ENCODE measurements around the gene OSCP1. TPM values are rescaled to one million over a fixed set of nuclear protein-coding genes. Genes with fewer than 3 reads are reported as not detected.
A peak's percentile ranks its signal among the peaks of the same experiment; 100 is the strongest.
"Not testable (repeated sequence)": the region's sequence is repeated elsewhere in the genome, so short reads cannot be mapped to it uniquely, and the experiment has no call there.

OSCP1 gene
- total and polyA plus RNA-seq, 8 donors = 9.3 to 23.4 (median 14.5) TPM

GRCh38 chr1:36480161-36480560 lies 29.9 kb upstream of the OSCP1 start:
- Histone ChIP-seq H3K27ac (peak overlapping the region in 1 of 2 donors; percentile 53), H3K27me3 (no peaks in the 10 kb centered on the region), H3K9me3 (no peaks in the 10 kb centered on the region), H3K4me3 (peak overlapping the region in 1 of 2 donors; percentile 59), H3K36me3 (peaks cover 0 to 54% of the 10 kb centered on the region in 2 donors), H3K4me1 (peaks cover 0 to 94% of the 10 kb centered on the region in 2 donors)
- no peak for TF ChIP-seq CTCF (IDR thresholded peaks at IDR 0.05)
- intact Hi-C loops (cut with DNase I) = no loop called here
- DNase-seq = no peak
- no peak for ATAC-seq

- ATAC-seq = no peak
- peak overlapping the region in 1 of 2 donors; percentile 53 for H3K27ac ChIP-seq
- H3K36me3 ChIP-seq = peaks cover 0 to 60% of the 10 kb centered on the region in 2 donors
- intact Hi-C loops (cut with DNase I) = no loop called here
- peaks cover 0 to 94% of the 10 kb centered on the region in 2 donors for H3K4me1 ChIP-seq
- no peak for TF ChIP-seq CTCF (IDR thresholded peaks at IDR 0.05)
- H3K9me3 ChIP-seq = no peaks in the 10 kb centered on the region
- H3K4me3 ChIP-seq = peak overlapping the region in 1 of 2 donors; percentile 59
- H3K27me3 ChIP-seq = no peaks in the 10 kb centered on the region
- DNase-seq = no peak
Measured at GRCh38 chr1:36479505-36480051, 29.3 kb upstream of the OSCP1 start.

- ATAC-seq; H3K27me3 ChIP-seq; H3K4me3 ChIP-seq; intact Hi-C loops (cut with DNase I); H3K27ac ChIP-seq; DNase-seq; H3K9me3 ChIP-seq: not testable (repeated sequence)
- Histone ChIP-seq H3K36me3 (peaks cover 0 to 80% of the 10 kb centered on the region in 2 donors), H3K4me1 (peaks cover 0 to 79% of the 10 kb centered on the region in 2 donors)
Measured at GRCh38 chr1:36477615-36478014, 27.4 kb upstream of the OSCP1 start.

GRCh38 chr1:36476945-36477344 lies 26.7 kb upstream of the OSCP1 start:
- ATAC-seq = peak; percentile 6
- no peak overlapping the region for H3K27ac ChIP-seq
- H3K36me3 ChIP-seq = peaks cover 0 to 86% of the 10 kb centered on the region in 2 donors
- H3K4me1 ChIP-seq = peaks cover 0 to 74% of the 10 kb centered on the region in 2 donors
- H3K27me3 ChIP-seq = no peaks in the 10 kb centered on the region
- DNase-seq = no peak
- H3K4me3 ChIP-seq = no peak overlapping the region
- no peak for TF ChIP-seq CTCF (IDR thresholded peaks at IDR 0.05)
- no peaks in the 10 kb centered on the region for H3K9me3 ChIP-seq
- intact Hi-C loops (cut with DNase I) = no loop called here

- peak; percentile 67 for ATAC-seq
- no peak for DNase-seq
- no peaks in the 10 kb centered on the region for H3K27me3 ChIP-seq
- intact Hi-C loops (cut with DNase I) = no loop called here
- no peak overlapping the region for H3K27ac ChIP-seq
- peaks cover 0 to 67% of the 10 kb centered on the region in 2 donors for H3K4me1 ChIP-seq
- no peak overlapping the region for H3K4me3 ChIP-seq
- no peak for TF ChIP-seq CTCF (IDR thresholded peaks at IDR 0.05)
- no peaks in the 10 kb centered on the region for H3K9me3 ChIP-seq
- H3K36me3 ChIP-seq = peaks cover 0 to 93% of the 10 kb centered on the region in 2 donors
Measured at GRCh38 chr1:36475910-36476604, 25.8 kb upstream of the OSCP1 start.
